BE2C (cell line): ENCODE results near the gene PSMA2. TPM values are rescaled to one million over a fixed set of nuclear protein-coding genes. Genes with fewer than 3 reads are reported as not detected.

Experiments
- DNase-seq: peaks from one replicate; pipeline ENCODE4 v3.0.0-alpha.2; 2020
- H3K27me3 ChIP-seq: fragments of 250-450 bp; sonication (Bioruptor Pico); 2 replicates; pipeline ENCODE4 v1.5.1; 2020; ENCODE audit warnings: mild to moderate bottlenecking
- H3K36me3 ChIP-seq: fragments of 250-450 bp; sonication (Bioruptor Pico); 2 replicates; pipeline ENCODE4 v1.5.1; 2020; ENCODE audit warnings: mild to moderate bottlenecking
- H3K4me1 ChIP-seq: fragments of 250-450 bp; sonication (Bioruptor Pico); 2 replicates; pipeline ENCODE4 v1.5.1; 2020
- H3K4me3 ChIP-seq: 2 replicates; pipeline ENCODE4 v1.5.1; 2011; ENCODE audit warnings: low read depth, low read length
- H3K9me3 ChIP-seq: fragments of 250-450 bp; sonication (Bioruptor Pico); 2 replicates; pipeline ENCODE4 v1.5.1; 2020
- CTCF ChIP-seq: IDR thresholded peaks from 2 replicates; pipeline ENCODE4 v1.5.1; 2012; ENCODE audit warnings: mild to moderate bottlenecking, low read depth, low read length
- polyA plus RNA-seq: library from polyadenylated mRNA; unstranded; fragments of >200 nt; gene quantifications from one replicate; pipeline ENCODE4 v1.2.1, GENCODE V29; 2012; ENCODE audit warnings: low read depth, missing spikeins; ENCODE audit not compliant: insufficient read length, insufficient read depth

The PSMA2 gene
- polyA plus RNA-seq = 123 TPM

- Histone ChIP-seq H3K9me3 (no peaks in the 10 kb centered on the region), H3K4me1 (no peaks in the 10 kb centered on the region), H3K27me3 (no peaks in the 10 kb centered on the region), H3K4me3 (peak within 1 kb of the TSS; percentile 92), H3K36me3 (peaks cover 19% of the 10 kb centered on the region)
- no peak for TF ChIP-seq CTCF
- DNase-seq = peak; percentile 95
Observed at GRCh38 chr7:42931834-42932651, at the start of gene PSMA2, which contains the start of gene MRPL32. PSMA2 (minus strand) TSS chr7:42932174; CDS start chr7:42932158, 16 bp downstream. MRPL32 (plus strand) TSS chr7:42932376; CDS start chr7:42932387, 11 bp downstream.

- Histone ChIP-seq H3K4me3 (no peak overlapping the region), H3K36me3 (no peaks in the 10 kb centered on the region), H3K9me3 (no peaks in the 10 kb centered on the region; the same call in 1 of the 2 replicates), H3K4me1 (no peaks in the 10 kb centered on the region), H3K27me3 (no peaks in the 10 kb centered on the region; the same call in 1 of the 2 replicates)
- TF ChIP-seq CTCF = no peak
- no peak for DNase-seq
Observed at GRCh38 chr7:42981601-42982000, 49.6 kb upstream of the PSMA2 start.

- no peaks in the 10 kb centered on the region; the same call in 1 of the 2 replicates for H3K9me3 ChIP-seq
Observed at GRCh38 chr7:42980514-42980913, 48.5 kb upstream of the PSMA2 start.

GRCh38 chr7:42980084-42980483 lies 48.1 kb upstream of the PSMA2 start:
- DNase-seq = no peak
- TF ChIP-seq CTCF = no peak
- no peak overlapping the region for H3K4me3 ChIP-seq
- no peaks in the 10 kb centered on the region for H3K4me1 ChIP-seq
- no peaks in the 10 kb centered on the region; the same call in 1 of the 2 replicates for H3K9me3 ChIP-seq
- no peaks in the 10 kb centered on the region; the same call in 1 of the 2 replicates for H3K27me3 ChIP-seq
- H3K36me3 ChIP-seq = no peaks in the 10 kb centered on the region

More at GRCh38 chr7:42980514-42980913, 48.5 kb upstream of the PSMA2 start:
- Histone ChIP-seq H3K4me1 (no peaks in the 10 kb centered on the region), H3K27me3 (no peaks in the 10 kb centered on the region; the same call in 1 of the 2 replicates), H3K4me3 (no peak overlapping the region), H3K36me3 (no peaks in the 10 kb centered on the region)
- no peak for DNase-seq
- no peak for TF ChIP-seq CTCF

- Histone ChIP-seq H3K9me3 (no peaks in the 10 kb centered on the region), H3K4me1 (no peaks in the 10 kb centered on the region), H3K27me3 (no peaks in the 10 kb centered on the region), H3K36me3 (no peaks in the 10 kb centered on the region), H3K4me3 (no peak overlapping the region)
- no peak for TF ChIP-seq CTCF
- DNase-seq = no peak
Observed at GRCh38 chr7:42978496-42978895, 46.5 kb upstream of the PSMA2 start.

GRCh38 chr7:42976371-42976770 lies 44.4 kb upstream of the PSMA2 start:
- no peak for TF ChIP-seq CTCF
- DNase-seq = no peak
- Histone ChIP-seq H3K9me3 (no peaks in the 10 kb centered on the region), H3K36me3 (no peaks in the 10 kb centered on the region), H3K4me1 (no peaks in the 10 kb centered on the region), H3K4me3 (no peak overlapping the region), H3K27me3 (no peaks in the 10 kb centered on the region)
